B cell (primary cell): ENCODE data around the gene KCNK2.

Source experiments
- CTCF ChIP-seq: fragments of 200-600 bp; IDR thresholded peaks from one replicate; pipeline ENCODE4 v1.8.0; 2022; ENCODE audit warnings: antibody characterized with exemption, mild to moderate bottlenecking
- EZH2 ChIP-seq: IDR thresholded peaks from 2 replicates; pipeline ENCODE4 v1.6.1; 2012; ENCODE audit warnings: borderline replicate concordance, low read depth, mild to moderate bottlenecking, moderate library complexity, low read length; ENCODE audit not compliant: insufficient read depth, poor library complexity, severe bottlenecking

- TF ChIP-seq CTCF (no peak), EZH2 (no peak)
Observed at GRCh38 chr1:215059947-215060346, 22.6 kb upstream of the KCNK2 start.
